C4-2B (cell line): Measurements from ENCODE around the gene AGO1.
"Not testable (repeated sequence)": the region's sequence is repeated elsewhere in the genome, so short reads cannot be mapped to it uniquely, and the experiment has no call there.

Experiments
- H3K27ac ChIP-seq: fragments of 450-650 bp; 2 replicates; pipeline ENCODE4 v1.5.1; 2017
- CTCF ChIP-seq: fragments of 450-650 bp; conservative IDR thresholded peaks from 2 replicates; pipeline ENCODE4 v1.5.1; 2017; ENCODE audit warnings: mild to moderate bottlenecking
- ZFX ChIP-seq: fragments of 450-650 bp; IDR thresholded peaks from 2 replicates; pipeline ENCODE4 v1.6.1; 2017

AGO1 gene

DNA sequence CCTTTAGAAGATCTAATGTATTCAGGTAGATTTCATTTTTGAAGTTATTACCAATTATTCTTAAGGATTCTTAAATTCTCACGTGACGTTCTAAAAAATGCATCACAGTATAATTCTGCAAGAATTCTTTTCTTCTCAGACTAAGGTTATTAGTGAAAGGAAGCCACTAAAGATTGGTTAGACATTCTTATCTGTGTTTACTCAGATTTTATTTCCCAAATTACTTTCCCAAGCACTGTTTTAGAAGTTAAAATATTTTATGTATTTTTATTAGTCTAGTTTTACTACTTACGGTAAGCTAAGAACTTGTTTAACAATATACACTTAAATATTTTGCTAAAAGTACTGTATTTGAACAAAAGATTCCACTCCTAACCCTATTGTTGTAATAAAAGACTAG, 76.3 kb downstream of the AGO1 start:
- TF ChIP-seq ZFX (no peak), CTCF (no peak)
- H3K27ac ChIP-seq: no peak overlapping the region

DNA sequence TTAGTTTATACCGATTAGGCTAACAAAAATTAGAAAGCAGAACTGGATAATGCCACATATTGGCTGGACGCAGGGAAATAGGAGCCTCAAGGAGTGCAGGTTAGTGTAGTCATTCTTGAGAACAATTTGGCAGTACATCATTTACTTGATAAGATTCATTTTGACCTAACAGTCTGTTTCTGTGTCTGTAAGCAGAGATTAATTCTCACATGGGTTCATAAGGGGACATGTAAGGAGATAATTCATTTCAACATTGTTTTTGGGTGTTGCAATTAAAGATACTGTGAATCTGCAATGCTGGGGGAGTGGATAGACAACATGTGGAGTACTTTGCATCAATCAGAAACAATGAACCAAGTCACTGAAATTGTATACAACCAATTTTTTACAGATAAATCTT, 79.9 kb downstream of the AGO1 start:
- H3K27ac ChIP-seq: no peak overlapping the region
- no peak for TF ChIP-seq ZFX
- no peak for TF ChIP-seq CTCF

GRCh38 chr1:35964277-35964676, 81.3 kb downstream of the AGO1 start:
- not testable (repeated sequence) for H3K27ac ChIP-seq

DNA sequence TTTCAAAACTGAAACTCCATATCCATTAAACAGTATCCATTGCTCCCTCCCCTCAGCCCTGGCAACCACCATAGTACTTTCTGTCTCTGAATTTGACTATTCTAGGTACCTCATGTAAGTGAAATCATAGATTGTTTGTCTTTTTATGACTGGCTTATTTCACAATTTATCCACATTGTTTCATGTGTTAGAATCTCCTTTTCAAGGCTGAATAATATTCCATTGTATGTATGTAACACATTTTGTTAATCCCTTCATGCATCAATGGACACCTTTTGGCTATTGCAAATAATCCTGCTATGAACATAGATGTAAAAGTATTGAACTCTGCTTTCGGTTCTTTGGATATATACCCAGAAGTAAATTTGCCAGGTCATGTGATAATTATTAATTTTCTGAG, 85.4 kb downstream of the AGO1 start:
- H3K27ac ChIP-seq: no peak overlapping the region
- TF ChIP-seq CTCF (no peak), ZFX (no peak)

DNA sequence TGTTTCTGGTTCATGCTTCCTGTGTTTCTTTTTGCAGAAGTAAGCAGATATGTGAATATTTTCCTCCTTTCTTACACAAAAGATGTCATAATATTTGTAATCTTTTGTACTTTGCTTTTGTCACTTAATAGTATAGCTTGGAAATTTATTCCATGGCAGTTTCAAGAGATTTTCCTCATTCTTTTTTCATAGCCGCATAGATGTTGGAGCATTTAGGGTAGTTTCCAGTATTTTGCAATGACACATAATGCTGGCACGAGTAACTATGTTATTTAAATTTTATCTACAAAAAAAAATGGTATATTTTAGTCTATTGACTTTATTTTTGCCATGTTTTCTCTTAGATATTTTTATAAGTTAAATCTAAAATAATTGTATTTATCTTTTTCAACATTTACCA, 88.6 kb downstream of the AGO1 start:
- H3K27ac ChIP-seq: no peak overlapping the region
- no peak for TF ChIP-seq CTCF

DNA sequence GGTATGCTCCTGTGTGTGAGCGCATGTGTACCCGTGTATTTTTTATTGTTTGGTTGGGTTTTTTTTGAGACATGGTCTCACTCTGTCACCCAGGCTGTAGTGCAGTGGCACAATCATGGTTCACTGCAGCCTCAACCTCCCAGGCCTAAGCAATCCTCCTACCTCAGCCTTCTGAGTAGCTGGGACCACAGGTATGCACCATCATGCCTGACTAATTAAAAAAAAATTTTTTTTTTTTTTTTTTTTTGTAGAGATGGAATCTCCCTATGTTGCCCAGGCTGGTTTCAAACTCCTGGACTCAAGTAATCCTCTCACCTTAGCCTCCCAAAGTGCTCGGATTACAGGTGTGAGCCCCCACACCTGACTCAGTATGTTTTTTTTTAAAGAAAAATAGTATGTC, 89.6 kb downstream of the AGO1 start:
- H3K27ac ChIP-seq: not testable (repeated sequence)

GRCh38 chr1:35980090-35980489, 97.1 kb downstream of the AGO1 start:
- H3K27ac ChIP-seq: no peak overlapping the region
- no peak for TF ChIP-seq ZFX
